A549 treated with Hydrocortisone at 1 μM for 4 hours (cell line): ENCODE data around the gene SLC7A9. TPM values are rescaled to one million over a fixed set of nuclear protein-coding genes. Genes with fewer than 3 reads are reported as not detected.

Experiments
- total RNA-seq: library from RNA; stranded (reverse); fragments of 200-300 nt; extraction: Qiagen RNA extraction; gene quantifications from 5 replicates; pipeline ENCODE4 v1.2.3, GENCODE V29; 2022

Gene SLC7A9
- 0.15 to 0.53 TPM (median 0.30 TPM) in 5 replicates for total RNA-seq

GRCh38 chr19:32869369-32869965 lies at the start of gene SLC7A9:
SLC7A9 (minus strand) TSS chr19:32869767; CDS start chr19:32868534, 1,233 bp downstream.

Other genes starting within 250 kb of the SLC7A9 start
- 35.6 to 49.3 TPM (median 44.1 TPM) in 5 replicates for gene ANKRD27, start 194.6 kb downstream of the SLC7A9 start, total RNA-seq
- gene RGS9BP, start 193.9 kb downstream of the SLC7A9 start, total RNA-seq, result 0.31 to 0.59 TPM (median 0.44 TPM) in 5 replicates
- gene NUDT19, start 177.9 kb downstream of the SLC7A9 start, total RNA-seq, result 33.7 to 38.1 TPM (median 34.6 TPM) in 5 replicates
- 0.09 to 0.40 TPM (median 0.16 TPM) in 5 replicates for gene TDRD12, start 150.0 kb downstream of the SLC7A9 start, total RNA-seq
- 39.8 to 48.7 TPM (median 45.8 TPM) in 5 replicates for gene CEP89, start 102.2 kb upstream of the SLC7A9 start, total RNA-seq
- 14.2 to 16.0 TPM (median 15.3 TPM) in 5 replicates for gene FAAP24, start 102.5 kb upstream of the SLC7A9 start, total RNA-seq
- 40.4 to 53.6 TPM (median 46.2 TPM) in 5 replicates for gene RHPN2, start 195.1 kb upstream of the SLC7A9 start, total RNA-seq
- gene GPATCH1, start 211.4 kb upstream of the SLC7A9 start, total RNA-seq, result 12.8 to 15.2 TPM (median 13.4 TPM) in 5 replicates